Measurements from ENCODE around the gene REN.

REN gene

DNA sequence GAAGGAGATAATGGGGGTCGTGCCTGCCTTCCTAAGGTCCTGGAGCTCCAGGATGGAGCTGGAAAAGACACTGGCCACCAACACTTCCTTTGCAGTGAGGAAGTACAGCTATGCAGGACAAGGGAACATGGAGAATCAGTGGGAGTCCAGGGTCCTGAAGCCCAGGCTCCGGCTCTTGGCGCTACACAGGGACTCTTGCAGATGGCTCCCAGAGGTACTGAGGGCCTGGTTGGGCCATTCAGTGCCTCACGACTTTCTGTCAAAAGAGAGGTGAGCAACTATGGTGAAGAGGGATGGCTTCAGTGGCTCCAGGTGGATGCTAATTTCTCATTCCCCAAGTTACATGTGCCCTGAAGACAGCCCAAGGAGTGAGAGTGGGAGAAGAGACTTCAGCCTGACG is 12.5 kb downstream of the REN start:
- DNase-seq (ENCODE audit: low spot score) = no peak

DNA sequence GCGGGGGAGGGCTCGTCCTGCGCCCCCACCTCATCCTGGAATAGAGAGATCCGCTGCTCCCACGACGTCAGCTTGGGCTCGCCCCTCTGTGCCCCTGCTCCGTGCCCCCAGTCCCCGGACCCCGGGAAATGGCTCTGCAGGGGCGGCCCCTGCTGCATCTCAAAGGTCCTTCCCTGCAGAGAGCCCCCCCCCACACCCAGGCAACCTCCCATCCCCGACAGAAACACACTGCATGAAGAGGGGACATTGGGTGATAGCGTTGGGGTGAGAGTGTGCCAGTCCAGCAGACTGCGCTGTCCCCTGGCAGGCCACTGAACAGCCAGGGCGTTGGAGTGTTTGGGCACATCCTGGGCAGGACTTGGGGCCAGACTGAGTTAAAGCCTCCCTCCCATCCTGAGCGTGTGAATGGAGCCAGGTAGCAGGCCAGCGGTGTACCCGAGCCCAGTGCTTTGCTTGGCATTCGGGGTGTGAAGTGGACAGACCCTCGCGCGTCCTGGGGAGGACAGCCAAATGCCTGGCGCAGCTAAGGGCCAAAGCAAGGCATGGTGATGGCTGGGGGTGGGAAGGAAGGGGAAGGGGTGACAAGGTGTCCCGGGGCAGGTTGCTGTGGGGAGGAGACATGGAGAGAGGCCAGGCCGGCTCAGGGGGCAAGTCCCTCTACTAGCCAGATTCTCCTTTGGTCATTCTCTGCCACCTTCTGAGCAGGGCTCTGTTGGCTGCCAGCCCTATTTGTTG is 13.7 kb downstream of the REN start:
- DNase-seq (ENCODE audit: low spot score) = no peak

DNA sequence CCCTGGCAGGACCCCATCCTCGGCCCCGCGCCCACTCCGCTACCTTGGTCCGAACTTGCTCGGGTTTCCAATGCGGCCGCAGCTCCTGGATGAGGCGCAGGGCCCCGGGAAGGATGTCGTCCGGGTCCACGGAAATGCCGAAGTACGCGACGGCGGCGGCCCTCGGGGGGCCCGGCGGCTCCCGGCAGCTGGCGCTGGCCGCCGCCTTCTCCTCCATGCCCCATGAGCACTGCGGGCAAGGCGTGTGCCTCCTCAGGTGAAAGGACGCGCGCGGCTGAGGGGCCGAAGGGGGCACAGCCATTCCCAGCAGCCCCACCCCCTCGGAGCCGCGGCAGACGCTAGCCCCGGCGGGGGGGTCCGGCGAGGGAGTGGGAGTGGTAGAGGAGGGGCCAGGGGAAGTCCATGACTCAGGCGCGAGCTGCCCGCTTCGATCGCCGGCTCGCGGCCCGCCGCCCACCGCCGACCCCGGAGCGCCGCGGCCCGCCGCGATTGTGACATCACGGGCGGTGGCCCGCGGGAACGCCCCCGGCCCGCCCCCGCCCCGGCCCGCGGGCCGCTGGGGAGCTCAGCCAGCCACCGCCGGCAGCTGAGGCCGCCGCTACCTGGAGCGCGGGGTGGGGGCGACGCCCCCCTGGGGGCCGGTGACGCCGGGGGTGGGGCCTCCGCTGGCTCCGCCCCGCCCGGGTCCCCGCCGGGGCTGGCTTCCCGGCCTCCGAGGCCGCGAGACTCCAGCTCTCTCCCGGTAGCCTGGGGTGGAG is 14.4 kb downstream of the REN start, which contains the start of gene ETNK2:
TSS of gene ETNK2 (minus strand) at position 493 of the 758 bp plus-strand sequence. CDS start at position 301, 192 bp downstream.
- peak; percentile 72 for DNase-seq (ENCODE audit: low spot score)

DNA sequence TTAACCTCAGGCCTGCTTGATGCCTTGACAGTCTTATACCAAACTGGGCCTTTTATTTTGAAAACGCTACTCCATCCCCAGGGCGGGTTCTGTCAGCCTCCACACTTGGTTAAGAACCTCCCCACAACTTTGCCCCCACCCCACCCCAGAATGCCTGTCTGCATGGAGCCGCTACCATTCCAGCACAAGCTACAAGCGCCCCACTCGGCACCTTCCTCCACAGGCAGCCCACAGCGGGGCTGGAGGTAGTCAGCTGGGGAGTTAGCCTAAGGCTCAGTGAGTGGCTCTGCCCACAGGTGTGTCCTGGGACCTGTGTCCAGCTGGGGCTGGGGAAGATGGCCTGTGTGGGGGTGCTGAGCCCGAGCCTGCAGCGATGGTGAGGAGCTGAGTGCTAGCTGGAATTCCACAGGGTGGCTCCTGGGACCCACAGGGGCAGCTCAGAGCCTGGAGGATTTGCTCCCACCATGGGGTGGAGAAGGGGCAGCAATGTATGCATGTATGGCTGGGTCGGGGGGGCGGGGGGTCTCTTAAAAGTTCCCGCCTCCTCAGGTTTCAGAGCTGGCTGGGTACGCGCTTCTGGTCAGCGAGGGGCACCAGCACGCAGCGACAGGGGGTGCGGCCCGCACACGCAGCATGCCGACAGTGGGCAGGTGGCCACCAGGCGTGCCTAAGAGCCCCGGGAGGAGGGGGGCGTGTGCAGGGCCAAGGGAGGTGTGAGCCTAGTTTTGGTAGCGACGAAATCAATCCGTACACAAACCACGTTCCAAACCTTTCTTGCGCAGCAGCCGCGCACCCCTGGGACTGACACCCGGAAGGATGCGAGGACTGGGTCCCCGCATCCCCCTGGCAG is 15.2 kb downstream of the REN start:
- DNase-seq (ENCODE audit: low spot score) = no peak

DNA sequence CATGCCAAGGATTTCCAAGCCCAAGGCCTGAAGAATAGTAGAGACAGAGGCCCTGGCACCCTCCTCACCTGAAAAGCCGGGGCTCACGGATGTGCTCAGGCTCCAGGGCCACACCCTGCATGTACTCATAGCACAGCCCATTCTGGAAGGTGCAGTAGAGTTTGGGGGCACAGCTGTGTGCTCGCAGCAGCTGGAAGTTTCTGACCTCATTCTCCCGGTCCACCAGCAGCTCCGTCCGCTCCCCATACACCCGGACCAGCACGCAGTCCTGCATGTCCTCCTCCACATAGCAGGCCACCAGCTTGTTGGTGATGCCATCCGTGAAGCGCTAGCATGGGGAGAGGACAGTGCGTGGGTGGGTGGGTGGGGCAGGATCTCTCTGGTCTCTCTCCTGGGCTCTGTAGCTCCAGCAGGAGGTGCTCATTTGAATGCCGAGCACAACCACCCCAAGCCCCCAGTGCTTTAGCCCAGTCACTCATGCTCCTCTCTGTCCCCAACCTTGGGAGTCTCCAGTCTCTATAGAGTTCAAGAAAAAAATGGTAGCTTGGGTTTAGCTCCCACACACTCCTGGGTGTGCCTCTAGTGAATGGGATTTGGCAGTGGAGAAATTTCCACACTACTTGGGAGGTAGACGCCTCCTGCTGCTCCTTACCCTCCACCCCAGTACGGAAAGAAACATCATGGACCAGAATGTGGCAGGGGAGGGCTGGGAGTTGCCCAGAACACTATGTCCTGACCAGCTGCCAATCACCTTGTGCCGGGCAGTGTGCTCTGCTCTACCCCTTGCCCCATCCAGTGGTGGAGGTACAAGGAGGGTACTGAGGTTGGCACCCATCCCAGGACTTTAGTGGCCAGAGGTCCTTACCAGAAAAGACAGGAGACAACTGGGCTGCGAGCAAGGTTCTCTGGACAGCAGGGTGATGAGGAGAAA is 16.2 kb downstream of the REN start:
- DNase-seq (ENCODE audit: low spot score) = no peak

DNA sequence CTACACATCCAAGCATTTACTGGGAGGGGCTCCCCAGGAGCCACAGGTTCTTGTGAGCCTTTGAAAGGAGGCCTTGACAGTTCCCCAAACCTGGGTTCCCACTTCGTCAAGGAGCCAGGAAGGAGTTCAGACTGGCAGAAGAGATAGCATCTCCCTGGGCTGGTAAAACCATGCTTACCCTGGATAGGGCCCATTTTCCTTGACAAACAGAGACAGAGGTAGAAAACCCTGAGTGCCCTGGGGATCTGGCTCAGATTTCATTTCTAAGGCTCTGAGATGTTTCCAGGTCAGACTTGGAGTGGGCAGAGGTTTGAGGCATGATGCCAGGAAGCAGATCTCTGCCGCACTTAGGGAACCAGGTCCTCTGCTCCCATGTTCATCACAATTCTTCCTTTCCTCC is 17.0 kb downstream of the REN start:
- no peak for DNase-seq (ENCODE audit: low spot score)

DNA sequence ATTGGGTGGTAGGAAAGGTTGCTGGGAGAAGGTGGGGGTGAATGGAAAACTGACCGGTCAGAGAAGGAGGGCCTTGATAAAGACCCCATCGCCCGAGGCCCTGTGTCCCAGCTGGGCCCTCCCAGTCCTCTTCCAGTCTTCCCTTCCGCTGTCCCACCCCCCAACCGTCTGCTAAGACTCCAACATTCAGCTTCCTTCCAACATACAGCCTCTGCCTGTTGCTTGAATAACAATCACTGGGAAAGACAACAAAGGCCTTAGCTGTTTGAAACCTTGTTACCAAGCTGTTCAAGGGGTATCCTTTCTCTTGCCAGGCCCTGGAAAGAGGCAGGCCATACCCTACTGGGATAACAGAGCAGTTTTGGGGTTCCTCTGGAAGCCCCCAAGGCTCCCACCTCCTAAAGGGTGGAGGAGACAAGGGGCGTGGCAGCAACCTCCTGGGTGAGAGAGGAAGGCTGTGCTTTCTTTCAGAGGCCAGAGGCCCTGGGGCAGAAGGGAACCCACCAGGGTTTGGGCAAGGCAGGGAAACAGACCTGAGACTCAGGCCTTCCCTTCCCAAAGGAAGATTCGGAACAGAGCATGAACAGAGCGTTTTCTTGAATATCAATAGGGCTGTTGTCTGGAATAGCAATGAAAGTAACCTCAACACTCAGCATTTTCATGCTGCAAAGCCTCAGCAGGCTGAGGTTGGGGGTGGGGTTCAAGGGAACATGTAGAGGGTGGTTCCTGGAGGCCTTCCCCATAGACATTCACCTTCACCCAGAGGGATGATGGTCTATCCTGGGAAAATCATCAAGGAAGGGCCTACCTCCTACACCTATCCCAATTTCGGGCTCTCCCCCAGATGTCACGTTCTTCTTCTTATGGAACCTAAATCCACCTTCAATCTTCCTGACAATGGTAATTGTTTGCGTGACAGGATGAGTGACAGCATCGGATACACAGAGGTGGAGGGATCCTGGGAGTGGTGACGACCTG is 18.4 kb downstream of the REN start:
- DNase-seq (ENCODE audit: low spot score) = no peak

DNA sequence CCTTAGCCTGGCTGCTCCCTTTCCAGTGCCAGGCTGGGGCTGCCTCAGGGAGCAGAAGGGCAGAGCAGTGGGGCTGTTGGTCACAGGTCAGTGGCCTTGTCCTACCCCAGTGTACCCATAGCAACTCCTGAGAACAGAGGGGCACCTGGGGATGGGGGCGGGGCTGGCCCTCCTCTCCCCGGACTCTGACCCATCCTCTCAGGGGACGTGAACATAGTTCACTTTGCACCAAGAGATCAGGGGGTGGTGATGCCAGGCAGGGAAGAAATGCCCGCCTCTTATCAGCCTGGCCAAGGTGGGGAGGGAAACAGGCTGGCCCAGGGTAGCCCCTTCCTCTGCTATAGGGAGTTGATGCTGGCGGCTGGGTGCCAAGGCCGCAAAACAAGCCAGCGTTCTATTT is 19.2 kb downstream of the REN start:
- DNase-seq (ENCODE audit: low spot score) = no peak

DNA sequence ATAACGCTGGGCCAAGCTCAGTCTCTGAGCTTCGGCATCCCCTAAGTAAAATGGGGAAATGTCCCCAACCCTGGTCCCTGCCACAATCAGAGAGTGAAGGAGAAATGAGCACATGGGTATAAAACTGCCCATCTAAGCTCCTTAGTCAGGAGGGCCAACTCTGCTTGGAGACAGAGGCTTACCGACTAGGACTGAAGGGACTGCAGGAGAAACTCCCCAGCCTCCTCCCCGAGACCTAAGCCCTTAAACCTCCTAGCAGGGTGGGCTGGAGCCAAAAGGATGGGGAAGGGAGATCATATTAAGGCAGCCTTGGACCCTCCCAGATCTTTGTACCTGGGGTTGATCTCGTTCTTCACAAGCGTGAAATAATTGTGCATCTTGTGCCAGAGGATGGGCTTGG is 19.8 kb downstream of the REN start:
- DNase-seq (ENCODE audit: low spot score) = no peak

DNA sequence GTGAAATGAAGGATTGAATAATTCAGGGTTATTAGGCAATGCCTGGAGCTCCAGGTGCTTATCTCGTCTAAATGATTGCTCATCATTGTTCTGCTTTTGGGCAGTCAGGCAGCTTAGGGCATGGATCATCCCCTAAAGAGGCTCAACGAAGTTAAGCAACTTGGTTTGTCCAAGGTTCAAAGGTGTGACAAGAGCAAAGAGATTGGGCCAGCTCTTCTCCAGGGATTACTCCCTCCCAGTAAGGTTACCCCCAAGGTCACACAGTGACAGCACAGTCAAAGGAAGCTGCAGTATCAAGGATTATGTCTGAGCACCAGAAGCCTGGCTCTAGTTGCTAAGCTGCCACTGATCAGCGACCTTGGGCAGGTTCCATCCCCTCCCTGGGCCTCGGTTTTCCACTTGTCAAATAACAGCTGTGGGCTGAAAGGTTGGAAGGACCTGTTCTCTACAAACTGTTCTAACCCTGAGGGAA is 21.1 kb downstream of the REN start:
- no peak for DNase-seq (ENCODE audit: low spot score)

DNA sequence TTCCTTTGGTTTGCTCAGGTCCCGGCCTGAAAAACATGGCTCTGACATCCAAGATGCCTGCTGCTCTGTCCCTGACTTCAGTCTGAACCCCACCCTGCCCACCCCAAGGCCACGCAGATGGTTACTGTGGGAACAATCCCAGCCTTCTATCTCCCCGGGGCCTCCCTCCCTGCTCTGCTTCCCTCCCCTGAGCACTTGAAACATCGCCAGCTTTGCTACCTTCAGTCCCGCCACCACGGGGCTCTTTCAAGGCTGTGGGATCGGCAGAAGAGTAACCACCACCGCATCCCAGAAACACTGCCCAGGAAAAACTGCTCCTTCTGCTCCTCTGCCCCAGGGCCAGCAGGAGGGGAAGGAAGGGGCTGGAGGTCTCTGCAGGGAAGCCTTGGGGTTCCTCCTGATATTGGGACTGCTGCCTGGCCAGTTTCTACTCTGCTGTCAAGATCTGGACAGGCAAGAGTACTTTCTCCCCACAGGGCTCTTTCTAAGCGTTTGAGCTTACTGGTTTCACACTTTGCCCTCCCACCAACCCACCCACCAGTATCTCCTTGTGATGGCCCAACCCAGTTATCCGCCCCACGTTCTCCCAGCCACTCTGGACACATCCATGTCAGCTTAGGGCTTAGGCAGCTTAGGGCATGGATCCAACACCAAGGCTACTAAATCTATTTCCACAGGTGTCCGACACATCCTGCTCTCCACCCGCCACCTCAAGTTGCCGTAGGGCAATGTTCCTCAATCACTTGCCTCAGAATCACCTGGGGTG is 22.7 kb downstream of the REN start:
- DNase-seq (ENCODE audit: low spot score) = no peak

DNA sequence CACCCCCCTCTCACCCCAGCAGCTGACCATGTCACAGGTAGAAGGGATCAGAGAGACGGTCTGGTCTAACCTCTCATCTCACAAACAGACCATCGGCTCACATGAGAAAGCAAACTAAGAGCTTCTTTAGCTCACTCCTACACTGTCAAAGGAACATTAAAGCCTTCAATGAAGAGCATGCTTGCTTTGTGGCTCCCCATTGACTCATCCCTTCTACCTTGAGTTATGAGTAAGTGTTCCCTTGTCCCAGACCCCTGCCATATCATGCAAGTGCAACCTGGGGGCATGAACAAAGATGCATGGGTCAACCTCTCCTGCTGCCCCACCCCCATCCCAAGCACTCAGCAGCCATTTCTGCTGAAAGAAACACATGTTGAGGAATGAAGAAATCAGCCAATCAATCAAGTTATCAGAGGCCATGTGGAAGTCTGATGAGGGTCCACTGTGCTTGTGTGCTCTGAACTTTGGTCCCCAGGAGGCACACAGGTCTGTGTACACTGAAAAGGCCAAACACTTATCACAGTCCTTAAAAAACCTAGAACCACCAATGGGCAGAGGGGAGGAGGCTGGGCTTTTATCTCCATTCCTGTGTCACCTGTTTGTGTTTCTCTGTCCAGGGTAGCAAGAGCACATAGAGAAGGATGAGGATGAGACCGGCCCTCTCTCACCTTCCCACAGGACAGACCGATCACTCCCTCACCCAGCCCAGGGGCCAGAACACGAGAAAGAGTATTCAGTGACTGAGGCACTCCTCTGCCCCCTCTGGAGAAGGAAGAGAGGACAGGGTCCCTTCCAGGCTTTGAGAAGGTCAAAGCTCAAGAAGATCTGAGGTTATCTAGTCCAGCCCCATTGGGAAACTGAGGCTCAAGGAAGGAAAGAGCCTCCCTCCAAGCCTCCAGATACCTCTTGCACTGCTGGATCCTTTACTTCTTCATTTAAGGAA is 23.8 kb downstream of the REN start:
- DNase-seq (ENCODE audit: low spot score) = no peak

DNA sequence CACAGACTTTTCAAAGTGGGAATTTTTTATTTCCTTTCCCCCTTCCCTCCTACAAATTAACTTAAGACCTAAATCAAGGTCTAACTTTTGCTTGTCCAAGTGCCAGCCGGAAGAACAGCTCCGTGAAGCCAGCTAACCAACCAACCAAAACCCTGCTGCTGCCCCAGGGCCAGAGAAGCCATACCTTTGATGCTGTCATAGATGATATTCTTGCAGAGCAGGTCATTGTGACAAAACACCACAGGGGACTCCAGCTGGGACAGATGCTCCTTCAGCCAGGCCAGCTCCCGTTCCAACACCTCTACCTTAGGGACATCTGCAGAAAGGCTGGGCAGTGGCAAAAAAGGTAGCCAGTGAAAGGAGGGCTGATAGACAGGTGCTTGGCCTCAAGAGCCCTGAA is 25.0 kb downstream of the REN start:
- DNase-seq (ENCODE audit: low spot score) = no peak

DNA sequence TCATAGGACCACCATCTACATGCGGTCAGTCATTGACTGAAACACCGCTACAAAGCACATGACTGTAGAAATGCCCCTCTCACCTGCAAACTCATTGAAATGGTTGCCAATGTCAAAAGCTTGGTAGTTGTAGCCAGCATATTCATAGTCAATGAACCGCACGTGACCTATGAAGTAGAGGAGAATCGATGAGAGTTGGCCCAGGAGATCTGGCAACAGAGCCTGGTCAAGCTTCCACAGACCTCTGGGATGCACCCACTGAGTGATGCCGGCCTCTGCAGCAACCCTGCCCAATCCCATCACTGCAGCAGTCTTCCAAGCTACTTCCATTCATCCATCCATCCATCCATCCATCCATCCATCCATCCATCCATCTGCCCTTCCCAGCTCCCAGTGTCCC is 26.2 kb downstream of the REN start:
- no peak for DNase-seq (ENCODE audit: low spot score)

DNA sequence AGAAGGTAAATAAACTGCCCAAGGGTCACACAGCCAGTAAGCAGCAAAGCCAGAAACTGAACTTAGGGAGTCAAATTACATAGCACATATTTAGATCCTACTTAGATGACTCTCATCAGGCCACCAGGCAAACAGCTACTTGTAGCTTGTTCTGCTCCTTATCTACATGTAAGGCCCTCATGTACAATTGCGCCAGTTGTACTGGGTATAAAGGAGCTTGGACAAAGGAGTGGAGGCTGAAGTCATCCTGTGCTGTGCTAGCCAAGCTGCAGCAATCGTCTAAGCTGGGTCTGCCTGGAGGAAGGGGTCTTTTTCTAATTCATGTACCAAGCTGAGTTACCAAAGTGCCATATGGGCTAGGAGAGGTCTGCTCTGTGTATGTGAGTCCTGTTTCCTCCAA is 27.0 kb downstream of the REN start:
- no peak for DNase-seq (ENCODE audit: low spot score)

DNA sequence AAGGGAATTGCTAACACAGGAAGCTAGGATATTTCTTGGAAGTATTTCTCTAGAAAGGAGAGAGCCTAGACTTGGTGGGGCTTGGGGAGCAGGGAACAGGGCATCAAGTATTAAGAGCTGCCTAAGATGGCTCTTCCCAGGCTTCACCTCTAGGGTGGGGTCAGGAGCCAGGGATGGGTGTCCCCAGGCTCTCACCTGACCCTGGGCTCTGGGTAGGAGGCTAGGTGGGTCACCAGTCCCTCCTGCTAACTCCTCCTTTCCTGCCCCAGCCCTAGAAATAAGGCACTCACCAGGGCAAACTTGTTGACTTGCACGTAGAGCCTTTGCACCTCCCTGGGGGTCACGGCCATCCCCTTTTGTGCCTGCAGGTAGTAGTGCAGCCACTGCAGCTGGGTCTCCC is 29.3 kb downstream of the REN start:
- DNase-seq (ENCODE audit: low spot score) = no peak

DNA sequence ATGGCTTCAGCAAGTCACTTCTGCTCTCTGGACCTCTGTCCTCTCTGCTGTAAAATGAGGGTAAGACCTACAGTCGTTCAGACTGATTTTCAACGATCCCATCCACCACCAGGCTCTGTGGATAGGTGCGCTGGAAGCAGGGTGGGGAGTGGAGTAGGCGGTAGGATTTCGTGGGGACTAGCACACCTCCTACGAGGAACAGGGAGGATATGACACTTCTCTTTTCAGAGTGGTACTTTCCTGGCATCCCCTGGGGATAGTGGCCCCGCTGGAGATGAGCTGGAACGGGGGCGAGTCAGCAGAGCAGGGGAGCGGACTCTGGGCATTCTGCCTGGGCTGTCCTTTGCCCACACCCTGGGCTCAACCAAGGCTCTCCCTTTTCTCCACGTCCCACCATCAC is 32.0 kb downstream of the REN start:
- DNase-seq (ENCODE audit: low spot score) = no peak

DNA sequence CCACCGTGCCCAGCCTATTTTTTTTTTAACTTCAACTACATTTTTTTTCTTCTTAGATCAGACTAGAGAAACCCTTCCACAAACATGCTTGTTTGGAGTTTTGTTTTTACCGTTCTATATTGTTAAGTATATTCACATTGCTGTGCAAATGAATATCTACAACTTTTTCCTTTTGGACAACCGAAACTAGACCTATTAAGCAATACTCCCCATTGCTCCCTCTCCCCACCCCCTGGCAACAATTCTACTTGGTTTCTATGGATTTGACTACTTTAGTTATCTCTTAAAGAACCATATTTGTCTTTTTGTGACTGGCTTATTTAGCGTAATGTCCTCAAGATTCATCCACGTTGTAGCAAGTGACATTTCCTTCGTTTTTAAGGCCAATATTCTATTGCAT is 33.4 kb downstream of the REN start:
- no peak for DNase-seq (ENCODE audit: low spot score)
